ENCODE measurements around the gene KRTAP5-9.

GRCh38 chr11:71548120-71548519 lies at the start of gene KRTAP5-9:
- TF ChIP-seq CTCF (conservative IDR thresholded peaks at IDR 0.05; ENCODE audit: low read depth, low read length) (no peak), EZH2 (IDR thresholded peaks at IDR 0.05; ENCODE audit: borderline replicate concordance, low read depth, low read length, poor library complexity, severe bottlenecking) (no peak)

All from A673 (cell line).